ENCODE data around the gene MTERF2. TPM values are rescaled to one million over a fixed set of nuclear protein-coding genes. Genes with fewer than 3 reads are reported as not detected.

MTERF2 gene
- total and polyA plus RNA-seq, 2 donors (not counting 3 experiments of a cell fraction or from before 2014, with no cell fraction given) = 3.4 to 9.6 TPM

DNA sequence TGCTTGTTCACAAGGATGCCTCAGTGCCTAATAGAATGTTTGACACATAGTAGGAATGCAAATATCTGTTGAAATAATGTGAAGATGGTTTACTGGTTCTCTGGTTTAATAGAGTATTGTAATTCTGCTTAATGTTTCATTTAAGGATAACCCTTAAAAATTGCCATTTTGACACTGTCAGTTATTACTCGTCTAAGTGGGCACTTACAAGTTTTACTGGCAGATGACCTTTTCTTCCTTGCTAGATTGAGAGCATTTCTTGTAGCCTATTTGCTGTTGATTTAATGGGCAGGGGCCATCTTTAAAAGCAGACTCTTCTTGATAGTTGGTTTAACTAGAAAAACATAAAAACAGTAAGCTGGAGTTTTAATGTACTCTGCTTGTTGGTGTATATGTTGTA is 29.4 kb downstream of the MTERF2 start:
- Histone ChIP-seq H4K20me1 (replicated peaks; ENCODE audit: control insufficient read depth, extremely low read depth, insufficient read depth, low read length) (peaks cover 11% of the 10 kb centered on the region), H3K79me2 (ENCODE audit: control insufficient read depth, insufficient read depth, low read length) (peaks cover 60% of the 10 kb centered on the region), H3K27me3 (ENCODE audit: control insufficient read depth in 2 of 2, insufficient read depth in 2 of 2, low read length in 2 of 2) (no peaks in the 10 kb centered on the region), H3K4me3 (replicated peaks in 1 of 3; ENCODE audit: insufficient read depth in 1 of 3, low read depth in 1 of 3, low read length in 3 of 3) (peak overlapping the region; percentile 86 to 99 (median 97)), H2AFZ (ENCODE audit: low read depth, low read length) (no peak overlapping the region), H3K9me1 (replicated peaks; ENCODE audit: control insufficient read depth, extremely low read depth, insufficient read depth, low read length) (peaks cover 4% of the 10 kb centered on the region), H3K27ac (ENCODE audit: insufficient read depth, low read depth, low read length) (peak overlapping the region; percentile 87), H3K36me3 (ENCODE audit: control insufficient read depth in 2 of 2, extremely low read depth in 1 of 2, insufficient read depth in 2 of 2, low read length in 2 of 2) (peaks cover 0 to 5% of the 10 kb centered on the region in 2 experiments), H3K4me1 (ENCODE audit: control insufficient read depth, extremely low read depth, insufficient read depth, low read length) (peaks cover 12% of the 10 kb centered on the region), H3K9me3 (replicated peaks; ENCODE audit: control insufficient read depth, insufficient read depth, low read length) (no peaks in the 10 kb centered on the region), H3K9ac (replicated peaks; ENCODE audit: extremely low read depth, insufficient read depth, low read length) (peak overlapping the region; percentile 95), H3K4me2 (ENCODE audit: insufficient read depth, low read length) (peak overlapping the region; percentile 99)
- POLR2A ChIA-PET = interaction anchor here (1.2 kb wide), 1 partner anchor 29 kb away, joined by 3 read pairs; the partner anchor contains the start of gene MTERF2
- FAIRE-seq (no peak), DNase-seq (ENCODE audit: low read depth, low spot score) (peak; percentile 37)
- CTCF ChIA-PET = interaction anchor here (1.4 kb wide), 1 partner anchor 135 kb away, joined by 4 read pairs; no protein-coding TSS in a partner anchor
- intact Hi-C loops (cut with micrococcal nuclease) (loop anchor here (2.0 kb wide), 2 partner anchors 15 to 99 kb away; no protein-coding TSS in a partner anchor), dilution Hi-C loops (cut with MboI; ENCODE audit: extremely low pct_ligation_motif_present, low sequenced_read_pairs) (no loop called here)
- no TSS peak for BruUV-seq (replicated peaks)
- TF ChIP-seq GATA2 (IDR thresholded peaks at IDR 0.05; ENCODE audit: insufficient read depth, insufficient read length, low read depth, low read length) (no peak), MYC (IDR thresholded peaks at IDR 0.05; ENCODE audit: low read depth, low read length) (no peak), POLR2A (IDR thresholded peaks at IDR 0.05; ENCODE audit: low read depth, low read length) (no peak)

DNA sequence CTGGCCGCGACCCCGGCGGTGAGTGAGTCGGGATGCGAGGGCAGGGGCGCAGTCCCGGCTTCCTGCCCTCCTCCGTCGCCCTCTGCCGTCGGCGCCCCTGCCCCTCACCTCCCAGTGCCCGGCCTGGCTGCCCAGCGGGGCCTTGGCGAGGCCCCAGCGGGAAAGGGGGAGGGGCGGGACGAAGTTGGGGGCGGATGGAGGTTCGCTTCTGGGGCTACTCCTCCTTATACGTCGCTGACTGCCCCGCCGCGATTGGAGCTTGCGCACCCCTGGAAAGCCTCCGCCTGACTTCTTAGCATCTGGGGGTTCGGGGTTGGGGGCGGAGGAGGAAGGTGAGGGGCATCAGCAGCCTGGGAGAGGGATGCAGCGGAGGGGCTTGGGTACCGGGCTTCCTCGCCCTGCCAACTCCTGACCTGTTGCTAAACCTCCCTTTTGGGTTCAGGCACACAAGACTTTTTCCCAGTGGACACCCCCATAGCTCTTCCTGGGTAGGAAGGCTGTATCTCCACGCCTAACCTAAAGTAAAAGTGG is 30.8 kb downstream of the MTERF2 start:
- intact Hi-C loops (cut with micrococcal nuclease) (loop anchor here (2.0 kb wide), 2 partner anchors 17 to 101 kb away; no protein-coding TSS in a partner anchor), dilution Hi-C loops (cut with MboI; ENCODE audit: extremely low pct_ligation_motif_present, low sequenced_read_pairs) (no loop called here)
- Histone ChIP-seq H3K4me2 (ENCODE audit: insufficient read depth, low read length) (peak overlapping the region; percentile 99), H3K27ac (ENCODE audit: insufficient read depth, low read depth, low read length) (peak overlapping the region; percentile 87), H3K79me2 (ENCODE audit: control insufficient read depth, insufficient read depth, low read length) (peaks cover 48% of the 10 kb centered on the region), H2AFZ (ENCODE audit: low read depth, low read length) (peak overlapping the region; percentile 17), H3K9ac (replicated peaks; ENCODE audit: extremely low read depth, insufficient read depth, low read length) (peak overlapping the region; percentile 95), H4K20me1 (replicated peaks; ENCODE audit: control insufficient read depth, extremely low read depth, insufficient read depth, low read length) (peaks cover 4% of the 10 kb centered on the region), H3K9me1 (replicated peaks; ENCODE audit: control insufficient read depth, extremely low read depth, insufficient read depth, low read length) (peaks cover 4% of the 10 kb centered on the region), H3K36me3 (ENCODE audit: control insufficient read depth in 2 of 2, extremely low read depth in 1 of 2, insufficient read depth in 2 of 2, low read length in 2 of 2) (no peaks in the 10 kb centered on the region), H3K9me3 (replicated peaks; ENCODE audit: control insufficient read depth, insufficient read depth, low read length) (no peaks in the 10 kb centered on the region), H3K4me3 (replicated peaks in 1 of 3; ENCODE audit: insufficient read depth in 1 of 3, low read depth in 1 of 3, low read length in 3 of 3) (peak overlapping the region; percentile 86 to 99 (median 97)), H3K27me3 (ENCODE audit: control insufficient read depth in 2 of 2, insufficient read depth in 2 of 2, low read length in 2 of 2) (no peaks in the 10 kb centered on the region), H3K4me1 (ENCODE audit: control insufficient read depth, extremely low read depth, insufficient read depth, low read length) (peaks cover 12% of the 10 kb centered on the region)
- POLR2A ChIA-PET = interaction anchor here (0.7 to 2.0 kb wide), 11 partner anchors 14 to 598 kb away, joined by 3 to 21 read pairs (median 5); partner anchors contain the start of genes CRY1, MTERF2, POLR3B and RIC8B
- BruUV-seq (replicated peaks) = no TSS peak
- CTCF ChIA-PET = interaction anchor here (0.6 to 2.2 kb wide), 11 partner anchors 14 to 599 kb away, joined by 3 to 16 read pairs (median 4); partner anchors contain the start of genes CRY1, MTERF2 and POLR3B
- no peak for FAIRE-seq
- no peak for DNase-seq (ENCODE audit: low read depth, low spot score)
- no peak for TF ChIP-seq JUN (IDR thresholded peaks at IDR 0.05; ENCODE audit: borderline replicate concordance, insufficient read depth, insufficient read length, low read depth)
- TF ChIP-seq, protein P1, sequence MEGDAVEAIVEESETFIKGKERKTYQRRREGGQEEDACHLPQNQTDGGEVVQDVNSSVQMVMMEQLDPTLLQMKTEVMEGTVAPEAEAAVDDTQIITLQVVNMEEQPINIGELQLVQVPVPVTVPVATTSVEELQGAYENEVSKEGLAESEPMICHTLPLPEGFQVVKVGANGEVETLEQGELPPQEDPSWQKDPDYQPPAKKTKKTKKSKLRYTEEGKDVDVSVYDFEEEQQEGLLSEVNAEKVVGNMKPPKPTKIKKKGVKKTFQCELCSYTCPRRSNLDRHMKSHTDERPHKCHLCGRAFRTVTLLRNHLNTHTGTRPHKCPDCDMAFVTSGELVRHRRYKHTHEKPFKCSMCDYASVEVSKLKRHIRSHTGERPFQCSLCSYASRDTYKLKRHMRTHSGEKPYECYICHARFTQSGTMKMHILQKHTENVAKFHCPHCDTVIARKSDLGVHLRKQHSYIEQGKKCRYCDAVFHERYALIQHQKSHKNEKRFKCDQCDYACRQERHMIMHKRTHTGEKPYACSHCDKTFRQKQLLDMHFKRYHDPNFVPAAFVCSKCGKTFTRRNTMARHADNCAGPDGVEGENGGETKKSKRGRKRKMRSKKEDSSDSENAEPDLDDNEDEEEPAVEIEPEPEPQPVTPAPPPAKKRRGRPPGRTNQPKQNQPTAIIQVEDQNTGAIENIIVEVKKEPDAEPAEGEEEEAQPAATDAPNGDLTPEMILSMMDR (IDR thresholded peaks at IDR 0.05; ENCODE audit: extremely low read depth in 1 of 2, insufficient read depth in 1 of 2, low read depth in 1 of 2, low read length in 2 of 2) = peak in 1 of 2 donors; percentile 30
